CD4-positive, alpha-beta T cell treated with Interferon alpha-2 for 1 hour (primary cell): ENCODE results near the gene GOLT1B.
"Not testable (repeated sequence)": the region's sequence is repeated elsewhere in the genome, so short reads cannot be mapped to it uniquely, and the experiment has no call there.

Experiments
- DNase-seq, 2 donors: peaks; one replicate each; pipeline ENCODE4 v3.0.0-alpha.2; 2020 to 2022

Gene GOLT1B, protein sequence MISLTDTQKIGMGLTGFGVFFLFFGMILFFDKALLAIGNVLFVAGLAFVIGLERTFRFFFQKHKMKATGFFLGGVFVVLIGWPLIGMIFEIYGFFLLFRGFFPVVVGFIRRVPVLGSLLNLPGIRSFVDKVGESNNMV

DNA sequence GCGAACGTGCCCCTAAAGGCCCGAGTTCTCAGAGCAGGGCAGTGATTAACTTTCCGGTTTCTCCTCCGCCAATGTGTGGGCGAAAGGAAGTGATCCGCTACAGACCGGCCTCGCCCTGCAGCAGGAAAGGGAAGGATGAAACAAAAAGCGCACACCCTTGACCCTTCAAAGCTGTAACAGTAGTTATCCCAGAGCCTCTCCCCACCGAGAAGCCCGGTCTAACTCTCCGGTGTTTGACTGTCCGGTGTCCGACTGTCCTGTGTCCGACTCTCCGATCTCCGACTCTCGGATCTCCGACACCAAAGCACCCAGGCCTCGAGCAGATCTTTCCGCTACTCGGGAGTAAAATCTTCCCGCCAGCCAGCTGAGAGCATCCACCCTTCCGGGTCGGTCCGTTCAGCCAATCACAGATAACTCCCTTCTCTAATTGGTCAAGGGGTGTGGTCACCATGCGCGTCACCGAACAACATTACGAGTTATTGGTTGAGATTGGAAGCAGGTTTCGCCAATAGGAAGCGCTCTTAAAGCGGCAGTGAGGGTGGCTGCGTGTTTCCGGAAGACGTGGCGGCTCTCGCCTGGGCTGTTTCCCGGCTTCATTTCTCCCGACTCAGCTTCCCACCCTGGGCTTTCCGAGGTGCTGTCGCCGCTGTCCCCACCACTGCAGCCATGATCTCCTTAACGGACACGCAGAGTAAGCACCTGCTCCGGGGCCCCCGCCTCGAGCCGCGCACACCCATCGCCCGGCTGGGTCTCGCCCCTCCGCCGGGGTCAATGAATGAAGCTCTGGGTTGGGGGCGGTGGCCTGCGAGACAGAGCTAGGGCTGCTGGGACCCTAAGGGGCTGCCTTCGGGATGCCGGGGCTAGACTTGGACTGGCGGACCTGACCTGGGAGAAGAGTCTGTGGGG, at the start of gene GOLT1B, which contains the start of gene RECQL:
GOLT1B (plus strand) TSS at position 532 of the 906 bp plus-strand sequence; CDS start at position 667, 135 bp downstream.
RECQL (minus strand) TSS at position 378 of the 906 bp plus-strand sequence. CDS start 2,065 bp downstream, outside the sequence.
- DNase-seq = peak; percentile 92 to 96

DNA sequence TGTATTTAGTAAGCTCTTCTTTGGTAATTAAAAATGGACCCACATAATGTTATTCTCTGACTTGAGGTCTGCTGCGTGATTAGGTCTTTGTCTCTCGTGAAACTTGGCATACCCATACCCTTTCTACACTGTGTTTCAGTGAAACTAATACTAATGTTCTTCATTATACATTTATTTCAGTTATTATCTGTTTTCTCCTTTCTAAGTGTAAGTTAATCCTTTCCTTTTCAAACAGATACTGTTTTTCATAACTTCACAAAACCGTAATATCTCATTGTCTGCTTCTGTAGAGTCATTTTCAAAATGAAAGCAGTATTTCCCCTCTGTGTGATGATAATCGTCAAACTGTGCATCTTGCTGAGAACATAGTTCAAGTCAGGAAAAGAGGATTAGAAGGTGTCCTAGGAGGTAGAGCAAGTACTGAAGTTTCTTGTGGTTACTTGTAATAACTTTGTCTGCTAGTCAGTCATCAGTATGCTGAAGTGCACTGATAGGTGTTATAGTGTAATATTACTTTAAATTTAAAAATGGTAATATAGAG, 48.2 kb upstream of the GOLT1B start:
- peak in 1 of 2 donors; percentile 59 for DNase-seq

DNA sequence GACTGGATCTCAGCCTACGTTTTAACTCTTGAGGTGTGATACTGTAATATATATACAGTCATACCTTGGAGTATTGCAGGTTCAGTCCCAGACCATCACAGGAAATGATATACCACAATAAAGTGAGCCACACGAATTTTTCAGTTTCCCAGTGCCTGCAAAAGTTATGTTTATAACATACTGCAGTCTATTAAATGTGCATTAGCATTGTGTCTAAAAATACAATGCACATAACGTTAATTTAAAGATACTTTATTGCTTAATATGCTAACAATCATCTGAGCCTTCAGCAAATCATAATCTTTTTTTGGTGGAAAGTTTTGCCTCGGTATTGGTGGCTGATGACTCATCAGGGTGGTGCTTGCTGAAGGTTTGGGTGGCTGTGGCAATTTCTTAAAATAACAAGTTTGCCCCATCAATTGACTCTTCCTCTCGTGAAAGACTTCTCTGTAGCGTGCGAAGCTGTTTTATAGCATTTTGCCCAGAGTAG, 45.3 kb upstream of the GOLT1B start:
- DNase-seq = peak; percentile 8 to 66

DNA sequence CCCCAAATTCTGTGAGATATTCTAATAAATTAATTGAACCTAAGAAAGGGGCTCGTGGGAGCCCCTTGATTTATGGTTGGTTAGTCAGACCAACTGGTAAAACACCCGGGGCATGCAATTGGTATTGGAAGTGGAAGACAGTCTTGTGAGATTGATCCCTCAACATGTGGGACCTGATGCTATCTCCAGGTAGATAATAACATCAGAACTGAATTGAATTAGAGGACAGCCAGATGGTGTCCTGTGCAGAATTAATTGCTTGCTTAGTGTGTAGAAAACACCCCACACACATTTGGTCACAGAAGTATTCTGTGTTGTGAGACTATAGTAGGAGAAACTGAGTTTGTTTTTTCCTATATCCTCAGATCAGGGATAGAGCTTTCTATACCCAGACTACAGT, 42.1 kb upstream of the GOLT1B start:
- DNase-seq = no peak

DNA sequence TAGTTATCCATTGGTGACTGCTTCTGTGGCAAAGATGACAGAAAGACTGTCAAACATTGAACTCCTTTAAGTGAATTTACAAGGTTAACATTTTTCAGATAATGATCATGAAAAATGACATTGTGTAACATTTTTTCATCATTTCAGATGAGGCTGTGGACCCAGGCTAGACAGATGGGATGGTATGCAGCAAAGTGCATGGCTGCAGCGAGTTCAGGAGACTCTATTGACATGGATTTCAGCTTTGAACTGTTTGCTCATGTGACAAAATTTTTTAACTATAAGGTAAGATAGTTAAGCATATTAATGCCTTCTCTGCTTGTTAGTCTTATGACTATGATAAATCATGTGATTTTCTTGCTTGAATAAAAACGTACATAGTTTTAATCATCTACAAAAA, 34.3 kb upstream of the GOLT1B start:
- DNase-seq = not testable (repeated sequence)

DNA sequence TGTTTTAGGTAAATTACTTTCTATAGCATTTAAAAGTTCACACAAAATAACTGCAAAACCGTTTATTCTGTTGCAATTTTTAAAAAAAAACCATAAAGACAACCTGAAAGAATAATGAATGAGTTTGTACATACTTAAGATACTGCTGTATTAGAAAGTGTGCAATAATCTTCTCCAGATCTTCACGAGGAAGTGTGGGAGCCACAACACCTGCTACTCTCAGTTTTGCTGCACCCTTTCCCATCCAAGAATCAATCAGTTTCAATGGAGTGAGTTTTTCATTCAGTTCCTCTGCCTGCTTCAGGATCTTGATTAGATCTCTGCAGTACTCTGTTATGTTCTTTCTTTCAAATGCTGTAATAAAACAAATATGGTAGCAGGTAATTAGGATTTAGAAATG, 30.3 kb upstream of the GOLT1B start:
- no peak for DNase-seq

DNA sequence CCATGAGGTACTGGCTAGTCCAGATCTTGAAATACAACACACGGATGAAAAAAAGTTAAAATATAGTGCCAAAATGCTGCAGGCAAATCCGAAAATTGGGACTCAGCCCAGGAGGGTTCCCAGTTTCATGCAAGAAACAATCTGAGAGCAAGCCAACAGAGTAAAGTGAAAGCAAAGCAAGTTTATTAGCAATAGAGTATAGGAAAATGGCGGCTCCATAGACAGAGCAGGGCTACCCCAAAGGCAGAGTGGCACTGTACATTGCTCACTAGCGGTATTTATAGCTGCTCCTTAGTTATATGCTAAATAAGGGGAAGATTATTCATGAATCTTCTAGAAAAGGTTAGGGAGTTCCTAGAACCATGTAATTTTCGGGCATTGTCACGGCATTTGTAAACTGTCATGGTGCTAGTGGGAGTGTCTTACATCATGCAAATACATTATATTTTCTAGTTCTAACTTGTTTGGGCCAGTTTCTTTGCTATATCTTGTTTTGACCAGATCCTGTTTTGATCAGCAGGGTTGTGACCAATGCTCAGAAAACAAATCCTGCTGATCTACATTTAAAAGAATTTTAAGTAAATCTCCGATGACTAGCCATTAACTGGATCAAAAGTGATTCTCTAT, 29.3 kb upstream of the GOLT1B start:
- no peak for DNase-seq

DNA sequence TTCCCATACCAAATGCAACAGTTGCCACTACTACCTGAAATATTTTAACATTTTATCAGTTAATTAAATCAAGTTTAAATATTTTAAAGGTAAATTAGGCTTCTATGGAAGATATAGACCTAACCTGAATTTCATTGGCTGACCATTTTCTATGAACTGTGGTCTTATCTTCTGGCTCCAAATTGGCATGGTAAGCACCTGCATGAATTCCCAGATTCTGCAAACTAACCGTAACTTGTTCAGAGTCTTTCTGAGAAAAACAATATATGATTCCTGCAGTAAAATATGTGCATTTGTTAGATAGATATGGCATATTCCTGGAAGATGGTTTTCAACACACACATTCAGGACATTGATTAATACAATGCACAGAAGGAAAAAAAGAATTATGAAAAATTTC, 26.0 kb upstream of the GOLT1B start:
- DNase-seq = no peak

DNA sequence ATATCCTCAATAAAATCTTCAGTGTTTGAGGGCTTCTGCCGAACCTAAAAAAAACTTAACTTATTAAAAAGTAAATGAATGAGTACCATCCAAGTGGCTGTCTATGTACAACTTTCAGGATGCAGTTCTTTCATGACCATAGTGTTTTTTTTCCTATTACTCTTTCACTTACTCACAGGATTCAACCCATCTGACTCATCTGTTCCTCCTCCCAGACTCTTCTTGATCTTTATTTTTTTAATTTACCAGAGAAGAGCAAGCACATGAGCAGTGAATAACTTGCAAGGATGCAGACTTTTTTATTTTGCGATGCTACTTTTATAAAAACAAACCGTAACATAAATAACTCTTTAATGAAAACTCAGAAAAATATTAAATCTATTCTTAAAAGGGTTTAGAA, 24.6 kb upstream of the GOLT1B start:
- no peak for DNase-seq

DNA sequence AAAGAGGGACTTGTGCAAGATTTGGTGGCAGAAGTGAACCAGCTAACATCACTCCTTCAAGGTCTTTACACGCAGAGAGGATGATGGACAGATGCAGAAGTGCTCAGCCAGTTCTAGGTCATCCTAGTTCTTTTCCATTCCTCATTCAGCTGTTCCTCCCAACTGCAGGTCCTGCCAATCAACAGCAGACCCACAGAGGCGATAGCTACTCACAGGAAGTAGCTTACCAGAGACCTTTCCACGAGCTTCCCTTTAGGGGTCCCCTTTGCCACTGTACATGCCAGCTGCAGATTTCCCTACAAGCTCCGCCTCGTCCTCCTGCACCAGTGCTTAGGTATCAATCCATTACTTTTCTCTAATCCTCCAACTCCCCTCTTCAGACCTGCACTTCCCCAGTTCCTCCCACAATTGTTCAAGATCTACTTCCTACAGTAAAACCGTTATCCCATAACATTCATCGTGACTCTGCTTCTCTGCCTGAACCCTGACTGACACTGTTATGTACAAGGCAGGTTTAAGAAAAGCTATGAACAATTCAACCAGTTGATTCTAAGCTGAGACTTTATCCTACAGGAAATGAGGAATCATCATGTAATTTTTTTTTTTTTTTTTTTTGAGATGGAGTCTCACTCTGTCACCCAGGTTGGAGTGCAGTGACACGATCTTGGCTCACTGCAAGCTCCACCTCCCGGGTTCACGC, 22.7 kb upstream of the GOLT1B start:
- no peak for DNase-seq

DNA sequence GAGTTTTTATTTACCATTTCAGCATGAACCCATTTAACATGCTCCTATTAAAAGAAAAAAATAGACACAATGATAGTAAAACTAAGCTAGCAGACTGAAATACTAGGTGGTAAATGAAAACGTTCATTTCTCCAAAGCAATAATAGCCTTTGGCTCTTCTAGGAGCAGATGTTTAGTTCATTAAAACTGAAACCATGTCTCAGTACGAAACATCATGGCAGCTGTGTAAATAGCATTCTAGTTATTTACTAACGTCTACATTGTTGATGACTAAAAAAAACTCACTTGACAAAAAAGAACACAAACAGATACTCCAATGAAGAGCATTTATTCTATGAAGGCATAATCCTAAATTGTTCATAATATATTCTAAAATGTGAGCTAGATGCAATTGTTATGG, 18.1 kb upstream of the GOLT1B start:
- DNase-seq = no peak

DNA sequence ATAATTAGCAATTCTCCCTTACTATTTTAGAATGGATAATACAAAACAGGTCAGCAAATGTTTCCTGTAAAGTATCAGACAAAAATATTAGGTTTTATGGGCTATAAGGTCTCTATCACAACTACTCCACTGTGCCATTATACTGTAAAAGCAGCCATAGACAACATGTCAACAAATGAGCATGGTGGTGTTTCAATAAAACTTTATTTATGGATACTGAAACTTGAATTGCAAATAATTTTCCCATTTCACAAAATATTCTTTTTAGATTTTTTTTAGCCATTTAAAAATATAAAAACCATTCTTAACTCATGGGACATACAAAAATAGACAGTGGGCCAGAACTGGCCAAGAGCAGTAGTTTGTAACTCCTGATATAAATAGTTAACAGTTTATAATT, 15.6 kb upstream of the GOLT1B start:
- no peak for DNase-seq

DNA sequence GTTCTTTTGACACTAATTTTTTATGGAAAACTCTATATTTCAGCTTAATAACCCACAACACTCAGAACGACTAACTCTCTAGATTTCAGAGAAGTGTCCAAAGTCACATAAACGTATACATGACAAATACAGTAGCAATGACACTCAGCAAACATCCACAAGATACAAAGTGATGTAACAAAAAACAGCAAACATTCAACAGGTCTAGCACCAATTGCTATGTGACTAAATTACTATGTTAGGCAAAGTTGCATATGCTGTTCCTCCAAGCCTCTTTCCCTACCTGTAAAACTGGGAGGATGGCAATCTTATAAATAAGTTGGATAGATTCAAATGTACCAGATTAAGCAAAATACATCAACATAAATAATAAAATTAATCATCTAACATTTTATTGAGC, 1.8 kb upstream of the GOLT1B start:
- DNase-seq = no peak

DNA sequence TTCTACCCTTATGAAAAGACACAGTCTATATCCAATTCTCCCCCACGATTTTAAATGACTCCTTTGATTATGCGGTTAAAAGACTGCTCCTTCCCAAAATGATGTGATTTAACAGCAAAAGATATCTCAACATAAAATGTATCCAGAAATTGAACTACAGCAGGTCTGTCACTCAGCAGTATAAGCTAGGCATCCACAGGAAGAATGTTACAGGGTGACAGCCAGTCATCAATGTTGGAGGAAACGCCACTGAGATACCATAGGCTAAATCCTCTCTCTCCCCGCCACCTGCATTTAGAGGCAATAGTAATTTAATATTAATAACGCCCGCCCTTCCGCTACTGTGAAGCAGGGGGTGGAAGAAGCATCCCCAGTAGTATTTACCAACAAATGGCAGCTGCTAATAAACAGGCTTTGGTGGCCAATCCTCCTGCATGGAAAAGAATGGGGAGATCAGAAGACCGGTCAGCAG, 767 bp upstream of the GOLT1B start:
- no peak for DNase-seq

DNA sequence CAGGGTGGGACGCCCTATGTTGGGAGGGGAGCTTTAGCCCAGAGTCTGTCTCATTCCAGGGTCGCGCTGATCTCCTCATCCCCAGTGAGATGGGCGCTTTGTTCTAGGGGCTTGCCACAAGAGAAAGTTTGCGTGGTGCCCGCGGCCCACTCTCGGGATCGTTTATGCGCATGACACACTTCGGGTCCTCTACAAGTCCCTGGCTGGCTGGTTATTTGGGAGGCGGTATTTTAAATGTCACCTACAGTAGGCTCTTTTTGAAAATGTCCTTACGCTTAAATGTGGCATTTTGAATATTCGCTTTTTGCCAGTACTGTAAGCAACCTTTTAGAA, 541 bp downstream of the GOLT1B start:
- DNase-seq = peak; percentile 1 to 41

DNA sequence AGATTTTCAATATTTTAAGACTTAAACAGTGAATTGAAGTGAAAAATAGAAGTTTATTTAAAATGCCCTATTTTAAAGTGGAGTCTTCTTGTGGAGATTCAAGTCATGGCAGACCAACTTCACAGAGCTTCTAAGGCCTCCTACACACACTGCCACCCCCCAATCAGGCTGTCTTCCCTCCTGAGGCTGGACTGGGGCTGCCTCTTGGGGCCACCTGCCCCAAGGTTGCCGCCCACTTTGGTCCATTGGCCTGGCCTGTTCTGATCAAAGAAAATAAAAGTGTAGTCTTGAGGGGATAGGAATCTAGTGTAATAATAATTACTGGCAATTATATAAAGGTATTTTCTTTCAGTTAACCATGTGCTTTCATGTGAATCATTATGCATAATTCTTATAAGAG, 1.3 kb downstream of the GOLT1B start:
- no peak for DNase-seq

DNA sequence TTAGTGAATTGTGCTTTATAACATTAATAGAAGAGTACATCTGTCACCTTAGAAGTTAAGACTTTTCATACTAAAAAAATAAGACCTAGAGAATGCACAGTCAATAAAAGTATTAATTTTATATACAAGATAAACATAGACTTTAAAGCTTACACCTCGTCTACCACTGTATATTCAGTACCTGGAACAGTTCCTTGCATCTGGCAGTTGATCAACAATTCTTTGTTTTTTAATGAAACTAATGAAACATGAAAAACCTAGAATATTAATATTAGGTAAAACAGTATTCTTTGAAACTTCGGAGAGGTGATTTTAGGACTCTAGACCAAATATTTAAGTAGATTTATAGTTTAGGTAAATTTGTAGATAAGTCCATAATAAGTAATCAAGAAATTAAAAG, 4.3 kb downstream of the GOLT1B start:
- DNase-seq = no peak

DNA sequence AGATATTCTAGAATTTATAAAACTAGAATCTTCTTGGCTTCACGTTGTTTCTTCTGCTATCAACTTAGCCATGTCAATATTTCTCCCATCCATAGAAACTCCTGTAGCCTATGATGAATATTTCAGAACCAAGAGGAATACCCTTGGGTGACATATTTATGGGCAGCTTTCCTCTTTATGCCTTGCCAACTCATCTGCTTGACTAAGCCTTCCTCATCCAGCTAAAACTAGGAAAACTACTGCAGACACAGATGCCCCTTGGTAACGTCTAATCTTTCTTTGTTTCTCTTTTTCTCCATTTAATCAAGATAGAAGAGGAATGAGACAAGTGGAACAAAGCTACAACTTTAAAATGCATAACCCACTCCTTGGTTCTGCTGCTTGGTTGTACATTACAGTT, 6.3 kb downstream of the GOLT1B start:
- DNase-seq = no peak

DNA sequence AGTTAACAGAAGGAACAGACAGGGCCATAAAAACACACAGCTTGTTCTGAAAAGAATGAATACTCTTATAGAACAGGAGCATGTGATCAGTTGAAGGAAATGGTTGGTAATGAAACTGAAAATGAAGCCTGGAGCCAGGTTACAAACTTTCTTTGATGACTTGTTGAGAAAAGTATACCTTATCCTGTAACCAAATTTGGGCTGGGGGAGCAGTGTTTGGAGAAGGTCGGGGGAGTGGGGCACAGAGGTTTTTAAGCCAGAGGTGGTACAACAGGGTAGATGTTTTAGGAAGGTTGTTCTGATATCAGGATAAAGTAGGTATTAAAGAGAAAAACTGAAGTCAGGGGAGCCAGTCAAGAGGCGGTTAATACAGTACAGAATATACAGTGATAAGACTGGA, 8.2 kb downstream of the GOLT1B start:
- DNase-seq = peak in 1 of 2 donors; percentile 65

DNA sequence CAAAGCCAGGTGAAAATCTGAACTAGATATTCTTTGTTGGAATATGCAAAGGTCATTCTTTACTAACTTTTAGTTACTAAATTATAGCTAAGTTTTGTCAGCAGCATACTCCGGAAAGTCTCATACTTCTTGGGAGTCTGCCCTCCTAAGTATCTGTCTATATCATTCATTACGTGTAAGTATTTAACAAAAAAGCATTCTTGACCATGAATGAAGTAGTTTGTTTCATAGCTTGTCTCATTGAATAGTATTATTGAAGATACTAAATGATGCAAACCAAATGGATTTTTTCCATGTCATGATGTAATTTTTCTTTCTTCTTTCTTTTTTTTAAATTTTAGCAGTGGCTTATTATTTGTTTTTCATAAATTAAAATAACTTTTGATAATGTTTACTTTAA, 14.7 kb downstream of the GOLT1B start:
- DNase-seq = no peak

DNA sequence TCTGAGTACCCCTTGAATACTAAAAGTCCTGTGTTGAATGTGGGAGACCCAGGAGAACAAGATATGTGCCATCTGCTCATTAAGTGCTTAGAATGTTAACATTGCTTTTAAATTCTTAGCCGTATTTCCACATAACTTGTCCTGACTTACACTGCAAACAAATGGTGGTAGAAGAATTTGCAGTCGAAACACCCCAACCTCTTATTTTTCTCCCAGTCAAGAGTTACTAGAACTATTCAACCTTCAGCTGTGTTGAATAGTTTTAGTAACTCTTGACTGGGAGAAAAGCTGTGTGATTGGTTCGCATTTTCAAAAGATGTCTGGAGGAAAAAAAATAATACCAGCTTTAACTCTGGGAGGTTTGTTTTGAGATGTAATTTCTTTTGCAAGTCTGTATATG, 16.9 kb downstream of the GOLT1B start:
- DNase-seq = no peak

DNA sequence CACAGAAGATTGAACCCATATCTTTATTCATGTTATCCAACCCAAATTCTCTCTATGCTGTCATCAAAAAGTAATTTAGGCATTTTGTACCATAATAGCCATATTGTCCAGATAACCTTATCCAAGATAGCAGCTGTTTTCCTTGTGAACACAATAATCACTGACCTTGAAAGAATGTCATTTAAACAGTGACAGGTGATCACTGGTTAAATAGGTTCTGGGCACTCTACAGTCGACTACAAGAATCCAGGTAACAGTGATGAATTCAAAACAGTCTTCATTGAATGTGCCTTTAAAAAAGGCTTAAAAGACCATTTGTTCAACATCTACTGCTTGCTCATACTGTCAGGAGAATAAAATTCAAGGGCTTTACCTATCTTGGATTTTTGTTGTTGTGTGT, 20.0 kb downstream of the GOLT1B start:
- no peak for DNase-seq

DNA sequence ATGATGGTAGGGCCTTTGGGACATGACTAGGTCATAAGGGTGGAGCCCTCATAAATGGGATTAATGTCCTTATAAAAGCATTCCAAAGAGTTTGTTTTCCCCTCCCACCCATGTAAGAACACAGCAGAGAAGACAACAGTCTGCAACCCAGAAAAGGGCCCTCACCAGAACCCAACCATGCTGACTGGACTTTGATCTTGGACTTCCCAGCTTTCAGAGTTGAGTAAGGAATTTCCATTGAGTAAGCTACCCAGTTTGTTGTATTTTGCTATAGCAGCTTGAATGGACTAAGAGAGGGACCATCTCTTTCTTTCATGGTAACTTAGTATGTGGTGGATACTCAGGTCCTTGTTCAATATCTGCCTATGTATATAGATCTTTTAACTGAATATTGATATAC, 21.6 kb downstream of the GOLT1B start:
- no peak for DNase-seq
